ENCODE results near the gene NSUN3. TPM values are rescaled to one million over a fixed set of nuclear protein-coding genes. Genes with fewer than 3 reads are reported as not detected.
A peak's percentile ranks its signal among the peaks of the same experiment; 100 is the strongest.

NSUN3 gene
- total and polyA plus RNA-seq, 10 of the 15 experiments (the other 5 are each of a cell fraction or from before 2014, with no cell fraction given): 9.1 to 20.3 (median 11.7) TPM

DNA sequence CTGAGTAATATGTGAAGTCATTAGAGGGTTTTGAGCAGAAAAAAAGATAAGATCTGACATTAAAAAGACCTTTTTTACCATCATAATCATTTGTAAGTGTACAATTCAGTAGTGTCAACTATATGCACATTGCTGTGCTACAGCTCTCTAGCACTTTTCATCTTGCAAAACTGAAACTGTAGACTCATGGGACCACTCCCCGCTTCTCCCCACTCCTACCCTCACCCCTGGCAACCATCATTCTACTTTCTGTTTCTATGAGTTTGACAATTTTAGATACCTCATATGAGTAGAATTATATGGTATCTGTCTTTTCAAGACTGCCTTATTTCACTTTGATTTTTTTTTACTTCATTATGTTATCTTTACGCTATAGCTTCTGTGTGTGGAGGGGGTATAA lies 112.8 kb downstream of the NSUN3 start:
- Histone ChIP-seq H2AFZ (ENCODE audit: control insufficient read depth, low read depth, low read length) (no peak overlapping the region), H3K4me3 (no peak overlapping the region), H3K27me3 (replicated peaks in 1 of 2; ENCODE audit: control insufficient read depth in 2 of 2, insufficient read depth in 2 of 2, low read length in 1 of 2) (no peaks in the 10 kb centered on the region), H3K4me1 (ENCODE audit: control insufficient read depth, insufficient read depth, low read length) (no peaks in the 10 kb centered on the region), H3K4me2 (ENCODE audit: control insufficient read depth, insufficient read depth) (no peak overlapping the region), H3K79me2 (ENCODE audit: control insufficient read depth, insufficient read depth, low read length) (no peaks in the 10 kb centered on the region), H3K9ac (ENCODE audit: control insufficient read depth, insufficient read depth, low read length) (no peak overlapping the region), H3K36me3 (ENCODE audit: control insufficient read depth in 2 of 2, insufficient read depth in 2 of 2, low read length in 1 of 2) (no peaks in the 10 kb centered on the region), H3K27ac (ENCODE audit: control insufficient read depth, insufficient read depth) (no peak overlapping the region), H4K20me1 (ENCODE audit: control insufficient read depth, insufficient read depth) (no peaks in the 10 kb centered on the region), H3K9me3 (replicated peaks; ENCODE audit: control insufficient read depth, insufficient read depth, low read length) (no peaks in the 10 kb centered on the region)
- ChIA-PET POLR2A (no interaction called here), CTCF (no interaction called here), SMC1A (ENCODE audit: uncharacterized antibody, unreplicated experiment) (interaction anchor here (1.1 to 1.3 kb wide), 3 partner anchors 12 to 104 kb away, joined by 3 to 4 read pairs (median 4); no protein-coding TSS in a partner anchor), RAD21 (ENCODE audit: unreplicated experiment) (interaction anchor here (1.5 to 2.6 kb wide), 2 partner anchors 10 to 11 kb away, joined by 6 to 7 read pairs; no protein-coding TSS in a partner anchor)
- in situ Hi-C loops (cut with MboI): no loop called here
- ATAC-seq (peak; percentile 70), DNase-seq (ENCODE audit: low read depth, low spot score) (no peak), FAIRE-seq (no peak)
- TF ChIP-seq BHLHE40 (IDR thresholded peaks at IDR 0.05; ENCODE audit: borderline replicate concordance in 1 of 2, low read depth in 2 of 2, low read length in 1 of 2) (no peak), MYB (IDR thresholded peaks at IDR 0.05; ENCODE audit: borderline replicate concordance, low read depth, low read length) (no peak), SMAD1 (IDR thresholded peaks at IDR 0.05; ENCODE audit: low read depth, partially characterized antibody) (no peak), DPF2 (IDR thresholded peaks at IDR 0.05) (no peak), NBN (IDR thresholded peaks at IDR 0.05) (no peak), RFX5 (IDR thresholded peaks at IDR 0.05; ENCODE audit: low read depth, low read length) (no peak)
- TF ChIP-seq, protein P1, sequence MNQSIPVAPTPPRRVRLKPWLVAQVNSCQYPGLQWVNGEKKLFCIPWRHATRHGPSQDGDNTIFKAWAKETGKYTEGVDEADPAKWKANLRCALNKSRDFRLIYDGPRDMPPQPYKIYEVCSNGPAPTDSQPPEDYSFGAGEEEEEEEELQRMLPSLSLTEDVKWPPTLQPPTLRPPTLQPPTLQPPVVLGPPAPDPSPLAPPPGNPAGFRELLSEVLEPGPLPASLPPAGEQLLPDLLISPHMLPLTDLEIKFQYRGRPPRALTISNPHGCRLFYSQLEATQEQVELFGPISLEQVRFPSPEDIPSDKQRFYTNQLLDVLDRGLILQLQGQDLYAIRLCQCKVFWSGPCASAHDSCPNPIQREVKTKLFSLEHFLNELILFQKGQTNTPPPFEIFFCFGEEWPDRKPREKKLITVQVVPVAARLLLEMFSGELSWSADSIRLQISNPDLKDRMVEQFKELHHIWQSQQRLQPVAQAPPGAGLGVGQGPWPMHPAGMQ (IDR thresholded peaks at IDR 0.05; ENCODE audit: borderline replicate concordance): no peak
- TF ChIP-seq, protein P2, sequence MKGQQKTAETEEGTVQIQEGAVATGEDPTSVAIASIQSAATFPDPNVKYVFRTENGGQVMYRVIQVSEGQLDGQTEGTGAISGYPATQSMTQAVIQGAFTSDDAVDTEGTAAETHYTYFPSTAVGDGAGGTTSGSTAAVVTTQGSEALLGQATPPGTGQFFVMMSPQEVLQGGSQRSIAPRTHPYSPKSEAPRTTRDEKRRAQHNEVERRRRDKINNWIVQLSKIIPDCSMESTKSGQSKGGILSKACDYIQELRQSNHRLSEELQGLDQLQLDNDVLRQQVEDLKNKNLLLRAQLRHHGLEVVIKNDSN (IDR thresholded peaks at IDR 0.05; ENCODE audit: borderline replicate concordance, extremely low read length, insufficient read depth, low read depth, low read length): no peak
- no TSS peak for BruUV-seq (replicated peaks)
- 70% methylated on average over 2 of the region's 2 CpGs for WGBS (ENCODE audit: insufficient coverage, insufficient replicate concordance, low lambda C conversion rate, missing lambda C conversion rate)
- intact Hi-C loops (cut with micrococcal nuclease; ENCODE audit: unreplicated experiment): no loop called here
